NCI-H128 (cell line): ENCODE results near the gene RAMACL.
"Not testable (repeated sequence)": the region's sequence is repeated elsewhere in the genome, so short reads cannot be mapped to it uniquely, and the experiment has no call there.

ENCODE experiments used
- DNase-seq: peaks from one replicate; lab custom pipeline; 2025; ENCODE audit not compliant: unreplicated experiment; lab: John Stamatoyannopoulos, UW

RAMACL gene

GRCh38 chr6:166586424-166587156, at the start of gene RAMACL:
TSS of gene RAMACL (minus strand) at chr6:166586678. CDS start at chr6:166586477, 201 bp downstream.
- no peak for DNase-seq

DNA sequence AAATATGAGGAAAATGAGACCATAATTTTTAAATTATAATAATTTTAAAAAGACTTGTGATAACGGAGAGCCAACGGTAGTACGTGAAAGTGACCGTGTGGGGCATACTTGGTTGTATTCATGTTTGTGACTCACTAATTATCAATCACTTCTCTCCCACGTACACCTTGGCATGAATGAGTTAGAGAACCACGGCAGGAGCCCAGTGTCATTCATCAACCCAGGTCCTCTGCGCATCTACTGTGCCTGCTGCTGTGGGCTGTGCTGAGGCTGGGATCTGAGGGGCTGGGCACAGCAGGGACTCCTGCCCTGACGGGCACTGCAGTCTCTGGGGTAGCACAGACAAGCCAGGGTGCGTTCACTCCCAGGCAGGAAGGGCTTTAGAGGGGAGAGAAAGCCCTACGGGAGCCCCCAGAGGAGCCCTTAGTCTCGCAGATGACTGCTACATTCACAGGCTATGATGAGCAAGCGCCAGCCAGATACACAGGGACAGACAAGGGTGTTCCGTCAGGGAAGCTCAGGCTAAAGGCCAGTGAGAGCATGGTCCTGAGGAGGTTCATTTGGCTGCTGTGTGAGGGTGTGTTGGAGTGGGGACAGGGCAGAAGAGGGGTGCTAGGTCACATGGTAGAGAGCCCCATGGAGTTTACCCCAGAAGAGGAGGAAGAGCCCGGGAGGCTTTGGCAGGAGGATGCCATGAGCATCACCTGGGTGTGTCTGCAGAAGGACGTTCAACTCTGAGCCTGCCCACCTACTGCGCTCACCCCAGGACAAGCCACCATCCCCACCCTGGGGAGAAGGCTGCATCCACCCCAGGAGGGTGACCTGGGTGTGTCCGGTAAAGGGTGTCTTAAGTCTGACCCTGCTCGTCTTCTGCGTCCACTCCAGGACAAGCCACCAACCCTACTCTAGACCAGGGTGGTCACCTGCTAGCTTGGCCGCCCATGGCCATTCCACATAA, 48.8 kb upstream of the RAMACL start:
- DNase-seq, result no peak

- DNase-seq, result not testable (repeated sequence)
These were observed 48.1 kb upstream of the RAMACL start for GRCh38 chr6:166634581-166634980.

DNA sequence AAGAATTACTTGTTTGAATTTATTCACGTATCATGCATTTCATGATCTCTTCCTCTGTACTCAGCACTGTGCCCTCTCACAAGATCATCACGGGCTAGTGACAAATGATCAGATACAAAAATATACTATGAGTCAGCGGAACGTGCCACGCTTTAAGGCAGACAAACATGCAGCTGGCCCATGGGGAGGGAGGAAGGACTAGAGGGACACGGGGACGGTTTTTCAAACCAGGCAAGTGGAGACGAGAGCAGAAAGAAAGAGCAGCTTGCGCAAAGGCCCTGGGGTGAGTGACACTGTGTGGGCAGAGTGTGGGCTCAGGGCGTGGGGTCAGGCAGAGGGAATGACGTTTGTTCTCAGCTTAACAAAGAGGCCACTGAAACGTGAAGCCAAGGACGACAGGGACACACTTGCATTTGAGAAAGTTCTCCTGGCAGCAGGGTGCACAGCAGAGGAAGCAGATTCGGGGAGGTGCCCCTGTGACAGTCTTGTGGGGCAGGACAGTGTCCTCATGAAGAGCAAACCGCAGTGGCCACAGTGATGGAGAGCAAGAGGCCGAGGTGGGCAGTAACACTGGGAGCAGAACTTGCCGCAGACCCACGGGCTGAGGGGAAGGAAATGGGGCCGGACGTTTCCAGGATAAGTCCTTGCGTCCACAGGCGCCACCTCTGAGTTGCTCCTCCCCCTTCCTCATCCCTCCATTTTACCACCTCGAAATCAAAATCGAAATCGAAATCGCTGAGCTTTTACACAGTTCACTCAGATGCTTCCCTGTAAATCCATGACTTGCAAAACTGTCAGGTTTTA, 47.5 kb upstream of the RAMACL start:
- DNase-seq, result no peak

DNA sequence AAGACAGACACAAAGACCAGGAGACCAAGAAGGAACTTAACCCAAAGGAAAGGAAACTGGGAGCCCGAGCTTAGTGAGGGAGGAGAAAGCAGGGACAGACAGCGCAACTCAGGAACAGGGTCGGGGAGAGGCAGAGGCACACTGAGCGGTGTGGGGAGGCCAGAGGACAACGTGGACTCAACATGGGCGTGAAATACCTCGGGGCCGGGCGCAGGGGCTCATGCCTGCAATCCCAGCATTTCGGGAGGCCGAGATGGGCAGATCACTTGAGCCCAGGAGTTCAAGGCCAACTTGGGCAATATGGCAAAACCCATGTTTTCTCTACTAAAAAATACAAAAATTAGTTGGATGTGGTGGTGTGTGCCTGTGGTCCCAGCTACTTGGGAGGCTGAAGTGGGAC, 46.3 kb upstream of the RAMACL start:
- no peak for DNase-seq

DNA sequence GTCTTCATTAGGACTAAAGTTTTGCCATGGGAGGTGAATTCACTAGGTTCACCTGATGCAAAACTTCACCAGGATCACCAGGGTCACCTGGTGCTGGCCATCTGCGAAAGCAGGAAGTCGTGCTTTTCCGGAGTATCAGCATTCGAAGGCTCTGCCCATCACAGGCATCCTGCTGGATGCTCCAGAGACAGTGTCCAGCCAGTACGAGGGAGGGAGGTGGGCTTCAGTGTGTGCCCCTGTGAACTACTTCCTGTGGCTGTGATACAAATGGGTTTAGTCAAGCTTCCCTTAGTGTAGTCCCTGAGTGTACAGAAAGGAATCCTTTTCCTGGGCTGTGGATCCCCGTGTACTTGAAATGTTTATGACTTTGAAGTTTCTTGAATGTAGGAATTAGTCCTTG, 44.0 kb upstream of the RAMACL start:
- no peak for DNase-seq

- no peak for DNase-seq
These were observed 43.1 kb upstream of the RAMACL start for GRCh38 chr6:166629628-166630027.

DNA sequence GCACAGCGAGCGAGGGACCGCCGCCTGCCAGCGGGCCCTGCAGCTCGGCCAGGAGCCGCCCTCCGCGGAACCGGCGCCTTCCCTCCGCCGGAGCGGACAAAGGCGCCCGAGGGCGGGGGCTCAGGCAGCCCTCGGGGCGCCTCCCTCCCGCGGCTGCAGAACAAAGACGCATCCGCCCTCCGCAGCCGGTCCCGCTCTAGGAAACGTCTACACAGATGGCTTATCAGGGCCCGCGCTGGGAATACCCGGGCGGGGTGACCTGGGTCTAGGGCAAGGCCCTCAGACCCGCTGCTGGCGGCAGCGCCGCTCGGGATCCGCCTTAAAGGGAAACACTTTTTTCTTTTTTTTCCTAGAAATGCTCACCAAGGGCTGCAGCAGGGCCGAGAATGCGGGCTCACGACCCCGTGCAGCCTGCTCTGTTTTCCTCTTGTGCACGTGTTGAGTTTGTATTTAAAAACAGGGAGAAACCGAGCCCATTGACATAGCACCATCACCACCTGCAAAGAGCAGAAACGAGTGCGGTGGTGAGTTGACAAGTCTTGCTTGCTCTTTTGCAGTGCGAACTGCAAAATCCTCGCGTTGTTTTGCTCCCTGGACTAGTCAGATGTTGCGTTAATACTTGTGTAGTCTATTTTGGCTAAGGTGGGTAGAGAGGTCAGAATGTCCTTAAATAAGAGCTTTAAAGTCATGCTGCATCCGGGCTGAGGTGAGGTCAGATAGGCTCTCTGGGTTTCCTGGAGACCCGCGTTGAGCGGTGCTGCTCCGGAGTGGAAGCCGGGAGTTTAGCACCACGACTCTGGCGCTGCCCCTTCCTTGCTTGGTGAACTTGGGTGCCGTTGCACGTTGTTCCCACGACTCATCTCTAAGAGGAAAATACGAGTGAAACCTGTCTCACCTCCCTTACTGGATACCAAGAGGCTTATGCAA, 41.7 kb upstream of the RAMACL start:
- DNase-seq, result peak; percentile 32

DNA sequence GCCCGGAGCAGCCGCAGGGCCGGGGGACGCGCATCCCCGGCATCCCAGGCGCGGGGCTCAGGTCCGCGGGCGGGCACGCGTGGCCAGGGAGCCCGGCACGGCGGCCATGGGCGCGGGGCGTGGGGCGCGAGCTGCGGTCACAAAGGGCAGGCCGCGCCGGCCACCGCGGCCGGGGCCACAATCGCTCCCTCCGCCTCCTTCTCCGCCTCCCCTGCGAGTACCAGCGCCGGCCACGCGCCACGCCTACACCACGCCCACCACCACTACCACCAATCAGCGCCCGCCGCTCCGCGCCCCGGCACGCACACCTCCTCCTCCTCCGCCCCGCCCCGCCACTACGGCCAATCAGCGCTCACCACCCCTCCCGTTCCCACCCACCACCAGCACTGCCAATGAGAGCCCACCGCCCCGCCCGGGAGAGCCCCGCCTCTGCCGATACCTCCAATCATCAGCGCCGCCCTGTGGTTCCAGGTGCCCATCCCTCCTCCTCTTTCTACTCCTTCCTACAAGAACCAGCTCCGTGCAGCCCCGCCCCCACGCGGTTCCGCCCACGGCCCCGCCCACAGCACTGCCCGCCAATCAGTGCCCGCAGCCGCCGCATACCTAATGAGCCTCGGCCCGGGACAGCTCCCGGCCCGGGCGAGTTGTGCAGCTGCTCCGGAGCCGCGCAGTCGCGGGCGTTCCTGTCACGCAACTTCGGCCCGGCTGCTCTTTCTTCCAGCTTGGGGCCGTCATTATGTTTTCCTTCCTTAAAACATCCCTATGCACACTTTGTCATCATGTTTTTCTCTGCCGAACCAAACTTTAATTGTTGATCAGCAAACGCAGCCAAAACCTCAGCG, 40.8 kb upstream of the RAMACL start, which contains the start of gene RPS6KA2:
Gene RPS6KA2, minus strand, starts transcription at position 219 of the 842 bp plus-strand sequence. CDS start 232 bp downstream, outside the sequence.
- DNase-seq, result peak; percentile 93

DNA sequence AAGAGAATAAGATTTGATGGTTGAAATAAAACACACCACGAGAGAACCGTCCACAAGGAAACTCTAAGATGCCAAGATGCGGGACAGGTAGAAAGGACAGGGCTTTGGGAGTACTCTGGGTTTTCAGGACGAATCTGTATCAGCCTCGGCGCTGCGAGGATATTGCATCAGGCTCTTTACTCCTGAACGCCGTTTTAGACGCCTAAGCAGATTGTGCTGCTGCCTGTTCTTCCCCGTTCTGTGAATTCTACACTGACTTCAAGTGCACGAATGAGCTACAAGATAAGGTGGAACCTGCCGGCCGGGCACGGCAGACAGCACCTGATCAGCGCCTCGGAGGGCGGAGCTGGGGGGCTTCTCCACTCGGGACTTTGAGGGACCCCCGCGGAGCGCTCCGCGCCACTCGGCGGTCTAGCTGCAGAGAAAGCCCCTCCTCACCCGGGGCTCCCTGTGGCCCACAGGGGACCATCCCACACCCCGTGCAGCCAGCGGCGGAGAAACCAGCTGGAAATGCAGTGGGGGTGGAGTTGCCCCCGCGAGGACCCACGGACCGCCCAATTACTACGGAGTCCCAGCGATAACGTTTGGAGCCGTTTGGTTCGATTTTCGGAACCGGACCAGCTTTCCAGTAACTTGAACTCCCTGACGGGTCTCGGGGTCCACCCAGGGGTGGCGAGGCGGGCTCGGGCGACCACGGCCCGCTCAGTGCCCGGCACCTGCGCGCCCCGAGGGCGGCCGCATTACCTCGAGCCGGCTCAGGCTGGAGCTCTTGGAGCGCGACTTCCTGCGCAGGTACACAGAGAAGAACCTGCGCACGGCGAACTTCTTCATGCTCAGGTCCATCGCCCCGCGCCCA, 39.9 kb upstream of the RAMACL start:
- DNase-seq, result peak; percentile 5

- DNase-seq, result no peak
These were observed 38.9 kb upstream of the RAMACL start for GRCh38 chr6:166625356-166625755.

GRCh38 chr6:166624275-166624674, 37.8 kb upstream of the RAMACL start:
- no peak for DNase-seq

DNA sequence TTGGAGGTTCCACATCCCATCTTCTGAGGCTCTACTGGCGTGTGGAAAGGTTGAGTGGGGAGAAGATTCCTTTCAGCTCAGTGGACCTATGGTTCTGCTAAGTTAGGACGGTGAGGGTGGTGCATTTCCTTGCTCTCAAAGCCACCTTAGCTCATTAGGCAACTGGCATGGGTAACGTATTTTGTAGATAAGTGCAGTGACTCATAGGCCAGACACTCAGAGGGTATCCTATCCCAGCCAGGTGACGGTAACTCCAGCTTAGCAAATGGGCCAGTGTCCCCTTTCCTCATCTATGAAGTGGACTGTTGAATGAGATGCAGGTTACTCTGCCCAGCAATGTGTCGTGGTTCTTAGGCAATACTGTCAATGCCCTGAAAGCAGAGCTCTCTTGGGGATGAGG, 36.8 kb upstream of the RAMACL start:
- DNase-seq, result no peak

DNA sequence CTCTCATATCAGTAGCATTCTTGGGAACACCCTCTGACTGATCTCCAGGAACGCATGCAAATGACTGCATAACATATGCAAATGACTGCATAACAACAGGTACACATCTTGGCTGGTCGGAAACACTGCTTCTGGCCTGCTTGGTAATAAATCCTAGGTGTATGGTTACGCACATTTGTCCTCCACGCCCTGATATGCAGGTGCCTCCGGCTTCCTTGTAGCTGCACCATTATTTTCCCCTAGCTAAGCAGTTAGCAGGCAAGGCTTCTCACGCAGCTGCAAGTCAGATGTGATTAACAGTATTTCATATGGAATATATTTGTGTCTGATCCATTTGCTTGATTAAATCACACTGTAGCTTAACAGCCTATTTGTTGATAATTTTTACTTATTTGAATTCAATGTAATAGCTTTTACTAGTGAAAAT, 34.6 kb upstream of the RAMACL start:
- DNase-seq, result no peak

- no peak for DNase-seq
These were observed 34.1 kb upstream of the RAMACL start for GRCh38 chr6:166620478-166621113.

- DNase-seq, result no peak
These were observed 33.4 kb upstream of the RAMACL start for GRCh38 chr6:166619912-166620311.

- DNase-seq, result no peak
These were observed 32.6 kb upstream of the RAMACL start for GRCh38 chr6:166618866-166619761.
